Loucy (cell line): ENCODE results near the gene ATP8A1.

Source experiments
- H2AFZ ChIP-seq: fragments of 200-600 bp; sonication (generic); 2 replicates; pipeline ENCODE4 v1.6.0; 2016; ENCODE audit warnings: antibody characterized with exemption, mild to moderate bottlenecking, low read length, moderate library complexity
- H3F3A ChIP-seq: fragments of 200-600 bp; 2 replicates; pipeline ENCODE4 v1.6.0; 2016; ENCODE audit warnings: antibody characterized with exemption, low read depth, mild to moderate bottlenecking
- H3K27me3 ChIP-seq: fragments of 200-600 bp; sonication (generic); 2 replicates; pipeline ENCODE4 v1.6.1; 2014; ENCODE audit warnings: low read length, mild to moderate bottlenecking; ENCODE audit not compliant: insufficient read depth, poor library complexity, severe bottlenecking
- H3K36me3 ChIP-seq: fragments of 200-600 bp; sonication (generic); 2 replicates; pipeline ENCODE4 v1.6.1; 2016; ENCODE audit warnings: low read length; ENCODE audit not compliant: insufficient read depth
- H3K4me1 ChIP-seq: fragments of 200-600 bp; sonication (generic); 2 replicates; pipeline ENCODE4 v1.5.1; 2014; ENCODE audit warnings: low read length, mild to moderate bottlenecking; ENCODE audit not compliant: insufficient read depth, poor library complexity, severe bottlenecking
- H3K4me2 ChIP-seq: fragments of 200-600 bp; sonication (generic); 2 replicates; pipeline ENCODE4 v1.6.0; 2014; ENCODE audit warnings: antibody characterized with exemption, low read length, low read depth, mild to moderate bottlenecking; ENCODE audit not compliant: poor library complexity, severe bottlenecking
- H3K4me3 ChIP-seq: fragments of 200-600 bp; sonication (generic); 2 replicates; pipeline ENCODE4 v1.5.1; 2014; ENCODE audit warnings: low read length, mild to moderate bottlenecking, mixed read lengths; ENCODE audit not compliant: poor library complexity, severe bottlenecking
- H3K79me2 ChIP-seq: fragments of 200-600 bp; sonication (generic); 2 replicates; pipeline ENCODE4 v1.6.1; 2014; ENCODE audit warnings: low read length; ENCODE audit not compliant: insufficient read depth
- H3K9ac ChIP-seq: fragments of 200-600 bp; sonication (generic); 2 replicates; pipeline ENCODE4 v1.6.0; 2014; ENCODE audit warnings: mild to moderate bottlenecking, low read depth, low read length, moderate library complexity; ENCODE audit not compliant: poor library complexity, severe bottlenecking
- H3K9me2 ChIP-seq: fragments of 200-600 bp; sonication (generic); replicated peaks from 2 replicates; pipeline ENCODE4 v1.6.1; 2016; ENCODE audit warnings: low read depth, low read length, mixed read lengths
- H3K9me3 ChIP-seq: fragments of 200-600 bp; sonication (generic); 2 replicates; pipeline ENCODE4 v1.6.1; 2014; ENCODE audit warnings: mild to moderate bottlenecking, antibody characterized with exemption, low read length, low read depth; ENCODE audit not compliant: insufficient read depth
- H4K20me1 ChIP-seq: fragments of 200-600 bp; sonication (generic); 2 replicates; pipeline ENCODE4 v1.6.0; 2014; ENCODE audit warnings: antibody characterized with exemption, low read length, mild to moderate bottlenecking; ENCODE audit not compliant: insufficient read depth, poor library complexity, severe bottlenecking
- CTCF ChIP-seq: fragments of 200-600 bp; sonication (generic); conservative IDR thresholded peaks from 2 replicates; pipeline ENCODE4 v1.5.1; 2014; ENCODE audit warnings: mild to moderate bottlenecking, antibody characterized with exemption, low read length
- EZH2phosphoT487 ChIP-seq: fragments of 200-600 bp; IDR thresholded peaks from 2 replicates; pipeline ENCODE4 v1.6.1; 2018; ENCODE audit warnings: antibody characterized with exemption, mild to moderate bottlenecking, moderate library complexity, borderline replicate concordance

Gene ATP8A1

GRCh38 chr4:42513748-42514492 lies 143.0 kb downstream of the ATP8A1 start:
- H3K27me3 ChIP-seq, result no peaks in the 10 kb centered on the region
- no peaks in the 10 kb centered on the region for H3K36me3 ChIP-seq
- TF ChIP-seq CTCF, result no peak
- no peak for TF ChIP-seq EZH2phosphoT487
- H3K4me1 ChIP-seq, result peaks cover 7% of the 10 kb centered on the region
- H3K4me2 ChIP-seq, result no peak overlapping the region
- no peaks in the 10 kb centered on the region for H3K79me2 ChIP-seq
- no peak overlapping the region for H3K4me3 ChIP-seq
- no peak overlapping the region for H2AFZ ChIP-seq
- H3K9me2 ChIP-seq, result no peaks in the 10 kb centered on the region
- no peak overlapping the region for H3K9ac ChIP-seq
- H3F3A ChIP-seq, result no peaks in the 10 kb centered on the region
- no peaks in the 10 kb centered on the region for H3K9me3 ChIP-seq
- no peaks in the 10 kb centered on the region for H4K20me1 ChIP-seq

GRCh38 chr4:42512226-42512625 lies 144.7 kb downstream of the ATP8A1 start:
- no peaks in the 10 kb centered on the region for H3K79me2 ChIP-seq
- H3K9me2 ChIP-seq, result no peaks in the 10 kb centered on the region
- H3K9ac ChIP-seq, result no peak overlapping the region
- no peaks in the 10 kb centered on the region for H4K20me1 ChIP-seq
- no peak overlapping the region for H3K4me2 ChIP-seq
- TF ChIP-seq EZH2phosphoT487 (no peak), CTCF (no peak)
- H3K4me1 ChIP-seq, result peaks cover 7% of the 10 kb centered on the region
- H3K27me3 ChIP-seq, result no peaks in the 10 kb centered on the region
- H2AFZ ChIP-seq, result no peak overlapping the region
- no peaks in the 10 kb centered on the region for H3F3A ChIP-seq
- no peak overlapping the region for H3K4me3 ChIP-seq
- no peaks in the 10 kb centered on the region for H3K9me3 ChIP-seq
- no peaks in the 10 kb centered on the region for H3K36me3 ChIP-seq

- Histone ChIP-seq H3K4me3 (no peak overlapping the region), H3K79me2 (no peaks in the 10 kb centered on the region), H3K36me3 (peaks cover 12% of the 10 kb centered on the region; the same call in 1 of the 2 replicates), H3K9me2 (no peaks in the 10 kb centered on the region), H3F3A (no peaks in the 10 kb centered on the region), H3K27me3 (no peaks in the 10 kb centered on the region), H4K20me1 (no peaks in the 10 kb centered on the region), H3K4me2 (no peak overlapping the region), H3K4me1 (peaks cover 3% of the 10 kb centered on the region), H2AFZ (no peak overlapping the region), H3K9me3 (no peaks in the 10 kb centered on the region), H3K9ac (no peak overlapping the region)
- TF ChIP-seq CTCF (no peak), EZH2phosphoT487 (no peak)
These were observed 146.7 kb downstream of the ATP8A1 start for GRCh38 chr4:42510225-42510624.
